Trophoblast cell (in vitro differentiated cells and primary cell): Measurements from ENCODE around the gene PWWP2B.

Experiments used
- DNase-seq, 2 donors: peaks; one replicate each; pipeline ENCODE4 v3.0.0-alpha.2; 2016
- H2AFZ ChIP-seq: 2 replicates; pipeline ENCODE4 v1.6.1; 2013; ENCODE audit warnings: low read length, moderate library complexity, mild to moderate bottlenecking; ENCODE audit not compliant: insufficient read depth, poor library complexity
- H2AK5ac ChIP-seq: 2 replicates; pipeline ENCODE4 v1.6.1; 2013; ENCODE audit warnings: mild to moderate bottlenecking, low read length
- H2BK120ac ChIP-seq: 2 replicates; pipeline ENCODE4 v1.6.1; 2013; ENCODE audit warnings: low read length, mild to moderate bottlenecking, moderate library complexity; ENCODE audit not compliant: insufficient read depth, poor library complexity
- H2BK12ac ChIP-seq: 2 replicates; pipeline ENCODE4 v1.6.1; 2013; ENCODE audit warnings: mild to moderate bottlenecking, low read length, moderate library complexity
- H2BK5ac ChIP-seq: 2 replicates; pipeline ENCODE4 v1.6.1; 2013; ENCODE audit warnings: low read length, low read depth, moderate library complexity, mild to moderate bottlenecking; ENCODE audit not compliant: poor library complexity
- H3K14ac ChIP-seq: 2 replicates; pipeline ENCODE4 v1.6.1; 2013; ENCODE audit warnings: mild to moderate bottlenecking, low read length
- H3K18ac ChIP-seq: 2 replicates; pipeline ENCODE4 v1.6.1; 2013; ENCODE audit warnings: mild to moderate bottlenecking, low read length
- H3K23ac ChIP-seq: 2 replicates; pipeline ENCODE4 v1.6.1; 2013; ENCODE audit warnings: low read length
- H3K27ac ChIP-seq: 2 replicates; pipeline ENCODE4 v1.5.1; 2013; ENCODE audit warnings: low read depth, mild to moderate bottlenecking, inconsistent platforms, low read length, moderate library complexity
- H3K27me3 ChIP-seq: 2 replicates; pipeline ENCODE4 v1.6.1; 2013; ENCODE audit warnings: inconsistent platforms, mild to moderate bottlenecking, low read length, moderate library complexity; ENCODE audit not compliant: insufficient read depth
- H3K36me3 ChIP-seq, 2 experiments: 1 replicate in 1 of 2; 2 replicates in 1 of 2; pipeline ENCODE4 v1.6.1; 2013; ENCODE audit warnings: low read length in 2 of 2, mild to moderate bottlenecking in 2 of 2, moderate library complexity in 1 of 2; ENCODE audit not compliant: insufficient read depth in 2 of 2, control insufficient read depth in 1 of 2
- H3K4ac ChIP-seq: 2 replicates; pipeline ENCODE4 v1.6.1; 2013; ENCODE audit warnings: low read depth, mild to moderate bottlenecking, low read length, moderate library complexity
- H3K4me1 ChIP-seq, 2 experiments: 1 replicate in 1 of 2; 2 replicates in 1 of 2; pipeline ENCODE4 v1.6.1; 2013; ENCODE audit warnings: low read length in 2 of 2, mild to moderate bottlenecking in 2 of 2, moderate library complexity in 1 of 2; ENCODE audit not compliant: insufficient read depth in 2 of 2, control insufficient read depth in 1 of 2
- H3K4me2 ChIP-seq: 2 replicates; pipeline ENCODE4 v1.6.1; 2013; ENCODE audit warnings: inconsistent platforms, mild to moderate bottlenecking, low read length, moderate library complexity
- H3K4me3 ChIP-seq: 2 replicates; pipeline ENCODE4 v1.5.1; 2013; ENCODE audit warnings: mild to moderate bottlenecking, low read depth, low read length, inconsistent platforms
- H3K79me1 ChIP-seq: one replicate; pipeline ENCODE4 v1.6.1; 2013; ENCODE audit warnings: low read length
- H3K79me2 ChIP-seq: 2 replicates; pipeline ENCODE4 v1.6.1; 2013; ENCODE audit warnings: low read length, mild to moderate bottlenecking; ENCODE audit not compliant: control insufficient read depth, insufficient read depth, poor library complexity
- H3K9ac ChIP-seq: 2 replicates; pipeline ENCODE4 v1.6.1; 2013; ENCODE audit warnings: mild to moderate bottlenecking, low read length
- H3K9me3 ChIP-seq: 2 replicates; pipeline ENCODE4 v1.6.1; 2013; ENCODE audit warnings: low read depth, mild to moderate bottlenecking, control low read depth, inconsistent platforms, low read length; ENCODE audit not compliant: insufficient read depth
- H4K12ac ChIP-seq: 2 replicates; pipeline ENCODE4 v1.6.1; 2013; ENCODE audit warnings: low read depth, mild to moderate bottlenecking, low read length, moderate library complexity
- H4K8ac ChIP-seq: 2 replicates; pipeline ENCODE4 v1.6.1; 2013; ENCODE audit warnings: low read depth, mild to moderate bottlenecking, low read length, moderate library complexity
- H4K91ac ChIP-seq: one replicate; pipeline ENCODE4 v1.6.1; 2013; ENCODE audit warnings: low read depth, mild to moderate bottlenecking, low read length, moderate library complexity
- WGBS: extraction: QIAGEN DNeasy Blood & Tissue Kit; methylation state at CpG from one replicate; pipeline ENCODE4 v1.1.7; 2013; ENCODE audit warnings: missing lambda C conversion rate; ENCODE audit not compliant: insufficient read length, insufficient coverage; ENCODE audit errors: extremely low coverage; 5-methylcytosine and 5-hydroxymethylcytosine counted together

The PWWP2B gene

DNA sequence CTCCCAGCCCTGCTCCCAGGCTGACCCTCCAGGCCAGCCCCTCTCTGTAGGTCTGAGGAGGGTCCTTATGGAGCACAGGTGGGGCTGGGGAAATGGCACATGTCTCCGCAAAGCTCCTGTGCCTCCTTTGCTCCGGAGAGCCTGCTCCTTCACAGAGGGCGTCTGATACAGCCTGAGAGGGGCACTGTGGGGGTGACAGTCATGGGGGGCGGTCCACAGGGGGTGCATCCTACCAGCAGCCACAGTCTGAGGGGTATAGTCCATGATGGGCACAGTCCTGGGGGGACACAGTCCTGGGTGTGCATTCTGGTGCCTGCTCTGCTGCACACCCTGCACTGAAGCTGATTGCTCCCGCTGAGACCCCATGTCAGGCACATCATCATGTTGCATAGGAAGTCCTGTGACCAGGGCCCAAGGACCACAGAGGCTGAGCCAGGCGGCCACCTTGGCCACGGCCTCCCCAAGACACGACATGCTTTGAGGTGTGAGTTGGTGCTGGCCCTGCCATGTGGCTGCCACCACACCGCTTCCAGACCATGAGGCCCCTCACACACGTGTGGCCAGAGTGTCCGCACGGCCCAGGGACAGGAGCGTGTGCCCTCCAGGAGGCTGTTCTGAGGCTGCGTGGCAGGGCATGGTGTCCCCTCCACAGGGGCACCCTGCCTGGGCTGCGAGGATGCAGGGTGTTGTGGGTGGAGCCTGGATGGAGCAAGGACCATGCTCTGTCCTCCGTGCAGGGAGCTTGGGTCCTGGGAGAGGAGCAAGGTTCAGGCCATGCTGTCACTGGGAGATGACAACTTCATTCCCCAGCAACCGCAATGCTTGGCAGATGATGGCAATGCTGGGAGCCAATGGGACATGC is 59.2 kb downstream of the PWWP2B start:
- Histone ChIP-seq H3K36me3 (no peaks in the 10 kb centered on the region), H3K18ac (no peak overlapping the region), H3K9ac (no peak overlapping the region), H4K91ac (no peak overlapping the region), H3K4me2 (no peak overlapping the region), H3K4ac (no peak overlapping the region), H3K4me3 (no peak overlapping the region), H2BK120ac (no peak overlapping the region), H4K12ac (no peak overlapping the region), H3K4me1 (peaks cover 6 to 8% of the 10 kb centered on the region in 2 experiments), H3K27ac (no peak overlapping the region), H2BK5ac (no peak overlapping the region), H4K8ac (no peak overlapping the region), H3K79me2 (peaks cover 1% of the 10 kb centered on the region), H2BK12ac (no peak overlapping the region), H2AK5ac (no peak overlapping the region), H2AFZ (no peak overlapping the region), H3K14ac (no peak overlapping the region), H3K9me3 (peaks cover 4% of the 10 kb centered on the region), H3K79me1 (no peaks in the 10 kb centered on the region), H3K27me3 (no peaks in the 10 kb centered on the region), H3K23ac (no peak overlapping the region)
- WGBS: no CpG with 5 or more reads among the region's 17 CpGs
- DNase-seq: no peak

DNA sequence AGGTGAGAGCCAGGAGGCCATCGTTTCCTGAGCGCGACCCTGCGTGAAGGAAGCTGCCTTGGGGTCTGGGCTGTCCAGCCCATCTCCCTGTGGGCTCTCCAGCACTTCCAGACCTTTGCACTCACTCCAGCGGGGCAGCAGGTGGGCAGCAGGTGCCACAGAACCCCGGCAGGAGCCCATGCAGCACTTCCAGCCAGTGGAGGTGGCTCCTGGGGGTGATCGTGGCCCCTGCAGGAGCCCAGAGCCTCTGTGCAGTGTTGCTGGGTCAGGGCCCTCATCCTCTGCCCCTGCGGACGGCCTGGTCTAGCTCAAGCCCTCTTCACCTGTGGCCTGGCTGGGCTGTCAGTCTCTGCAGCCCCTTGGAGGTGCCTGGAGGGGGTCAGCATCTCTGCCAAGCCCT is 59.9 kb downstream of the PWWP2B start:
- Histone ChIP-seq H2AK5ac (no peak overlapping the region), H4K12ac (no peak overlapping the region), H3K14ac (no peak overlapping the region), H2BK120ac (no peak overlapping the region), H3K18ac (no peak overlapping the region), H3K27me3 (no peaks in the 10 kb centered on the region), H3K4me2 (no peak overlapping the region), H3K79me2 (peaks cover 1% of the 10 kb centered on the region), H2BK12ac (no peak overlapping the region), H3K79me1 (no peaks in the 10 kb centered on the region), H4K91ac (no peak overlapping the region), H3K4ac (no peak overlapping the region), H4K8ac (no peak overlapping the region), H2AFZ (no peak overlapping the region), H3K9ac (no peak overlapping the region), H3K27ac (no peak overlapping the region), H3K9me3 (peaks cover 2% of the 10 kb centered on the region), H3K4me3 (no peak overlapping the region), H3K36me3 (no peaks in the 10 kb centered on the region), H2BK5ac (no peak overlapping the region), H3K23ac (no peak overlapping the region), H3K4me1 (peaks cover 6 to 8% of the 10 kb centered on the region in 2 experiments)
- DNase-seq: no peak
- WGBS: no CpG with 5 or more reads among the region's 9 CpGs

DNA sequence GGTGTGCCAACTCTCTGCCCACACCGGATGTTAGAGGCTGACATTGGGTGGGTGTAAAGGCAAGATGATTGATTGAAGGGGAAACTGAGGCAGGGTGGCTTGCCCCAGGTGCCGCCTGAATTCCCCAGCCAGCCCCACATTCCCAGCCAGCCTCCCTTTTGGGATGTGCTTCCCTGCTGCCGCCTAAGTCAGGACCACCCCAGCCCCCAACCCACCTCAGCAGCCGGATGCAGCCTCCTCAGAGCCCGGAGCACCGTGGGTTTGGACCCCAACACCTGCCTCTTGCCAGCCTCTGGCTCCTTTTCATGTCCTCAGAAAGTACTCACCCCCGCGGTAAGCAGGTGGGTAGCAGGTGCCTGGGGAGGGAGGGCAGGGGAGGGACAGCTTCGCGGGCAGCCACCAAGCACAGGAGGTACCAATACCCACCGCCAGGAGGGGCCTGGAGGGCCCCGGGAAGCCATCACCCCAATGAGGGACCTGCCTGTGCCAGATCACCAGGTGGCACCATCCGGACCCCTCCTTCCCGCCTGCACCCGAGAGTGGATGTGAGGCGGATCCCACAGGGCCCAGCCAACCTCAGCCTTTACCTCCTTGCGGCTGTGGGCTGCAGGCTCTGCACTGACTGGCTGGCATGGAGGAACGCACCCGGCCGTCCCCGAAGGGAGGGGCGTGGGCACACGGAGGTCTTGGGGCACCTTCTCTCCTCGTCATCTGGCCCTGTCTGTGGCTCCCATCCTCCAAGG is 60.5 kb downstream of the PWWP2B start:
- Histone ChIP-seq H3K27me3 (no peaks in the 10 kb centered on the region), H2BK12ac (no peak overlapping the region), H3K9ac (no peak overlapping the region), H3K4me3 (no peak overlapping the region), H4K91ac (no peak overlapping the region), H2AK5ac (no peak overlapping the region), H3K36me3 (no peaks in the 10 kb centered on the region), H3K4me1 (peaks cover 5% of the 10 kb centered on the region in 2 experiments), H2BK120ac (no peak overlapping the region), H3K23ac (no peak overlapping the region), H3K14ac (no peak overlapping the region), H4K8ac (no peak overlapping the region), H3K4me2 (no peak overlapping the region), H3K79me2 (peaks cover 1% of the 10 kb centered on the region), H3K18ac (no peak overlapping the region), H2BK5ac (no peak overlapping the region), H4K12ac (no peak overlapping the region), H3K27ac (no peak overlapping the region), H3K9me3 (peaks cover 2% of the 10 kb centered on the region), H2AFZ (no peak overlapping the region), H3K79me1 (no peaks in the 10 kb centered on the region), H3K4ac (no peak overlapping the region)
- WGBS: no CpG with 5 or more reads among the region's 24 CpGs
- no peak for DNase-seq

DNA sequence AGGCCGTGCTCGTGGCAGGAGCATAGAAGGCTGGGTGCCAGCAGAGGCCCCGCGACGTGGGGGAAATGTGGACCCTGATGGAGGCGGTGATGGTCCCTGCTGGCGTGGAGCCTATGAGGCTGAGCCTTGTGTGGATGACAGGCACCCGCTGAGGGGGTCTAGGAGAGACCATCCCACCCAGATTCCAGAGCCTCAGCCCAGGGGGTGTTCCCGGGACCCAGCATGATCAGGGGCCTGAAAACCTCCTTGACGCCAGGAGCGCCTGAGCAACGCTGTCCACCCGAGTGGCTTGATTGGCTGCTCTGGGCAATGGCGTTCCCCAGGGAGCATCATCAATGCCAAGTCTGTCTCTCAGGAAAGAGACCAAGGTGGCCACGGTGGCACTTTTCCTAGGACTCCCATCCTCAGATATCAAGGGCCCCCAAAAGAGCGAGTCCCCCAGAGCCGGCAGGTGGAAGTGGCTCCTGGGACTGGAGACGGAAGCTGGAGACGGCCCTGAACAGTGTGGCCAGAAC is 61.1 kb downstream of the PWWP2B start:
- Histone ChIP-seq H3K79me1 (no peaks in the 10 kb centered on the region), H3K4ac (no peak overlapping the region), H3K36me3 (no peaks in the 10 kb centered on the region), H3K27me3 (no peaks in the 10 kb centered on the region), H3K9me3 (peaks cover 2% of the 10 kb centered on the region), H3K18ac (no peak overlapping the region), H3K14ac (no peak overlapping the region), H2BK120ac (no peak overlapping the region), H3K27ac (no peak overlapping the region), H4K8ac (no peak overlapping the region), H2AFZ (no peak overlapping the region), H3K23ac (no peak overlapping the region), H2AK5ac (no peak overlapping the region), H2BK12ac (no peak overlapping the region), H3K4me2 (no peak overlapping the region), H4K12ac (no peak overlapping the region), H3K9ac (no peak overlapping the region), H3K4me1 (no peaks in the 10 kb centered on the region), H3K79me2 (no peaks in the 10 kb centered on the region), H4K91ac (no peak overlapping the region), H2BK5ac (no peak overlapping the region), H3K4me3 (no peak overlapping the region)
- WGBS: no CpG with 5 or more reads among the region's 19 CpGs
- no peak for DNase-seq
